H1 (cell line): Measurements from ENCODE around the gene ALKBH1.
"Not testable (repeated sequence)": the region's sequence is repeated elsewhere in the genome, so short reads cannot be mapped to it uniquely, and the experiment has no call there.

Source experiments
- ASH2L ChIP-seq: fragments of 200-600, 300-600 bp; sonication (generic); IDR thresholded peaks from one replicate; pipeline ENCODE4 v1.7.1; 2017; ENCODE audit warnings: low read length
- ATF2 ChIP-seq: IDR thresholded peaks from 2 replicates; pipeline ENCODE4 v1.6.1; 2012; ENCODE audit warnings: low read length, inconsistent platforms
- BACH1 ChIP-seq: IDR thresholded peaks from 2 replicates; pipeline ENCODE4 v1.6.1; 2012; ENCODE audit warnings: low read length, improper control_type of control experiment
- BRCA1 ChIP-seq: IDR thresholded peaks from 2 replicates; pipeline ENCODE4 v1.6.1; 2012; ENCODE audit warnings: low read depth, low read length, improper control_type of control experiment
- CHD1 ChIP-seq: IDR thresholded peaks from 2 replicates; pipeline ENCODE4 v1.6.1; 2012; ENCODE audit warnings: low read depth, low read length, improper control_type of control experiment
- CTCF ChIP-seq, 3 experiments: IDR thresholded peaks; 1 replicate in 2 of 3; 2 replicates in 1 of 3; pipeline versions ENCODE4 v1.5.1 to v1.6.1; 2011; ENCODE audit warnings: low read length in 3 of 3, mild to moderate bottlenecking in 3 of 3, inconsistent platforms in 2 of 3, low read depth in 1 of 3, moderate library complexity in 1 of 3; ENCODE audit not compliant: insufficient read depth in 1 of 3; ENCODE audit errors: control extremely low read depth in 1 of 3
- EP300 ChIP-seq, 2 experiments: IDR thresholded peaks; 1 replicate in 1 of 2; 2 replicates in 1 of 2; pipeline ENCODE4 v1.6.1; 2011 to 2012; ENCODE audit warnings: low read depth in 2 of 2, low read length in 2 of 2, mild to moderate bottlenecking in 2 of 2, borderline replicate concordance in 1 of 2, inconsistent platforms in 1 of 2, moderate library complexity in 1 of 2
- EZH2 ChIP-seq: fragments of 200-600 bp; sonication (generic); IDR thresholded peaks from 2 replicates; pipeline ENCODE4 v1.7.1; 2012; ENCODE audit warnings: low read depth, mild to moderate bottlenecking, moderate library complexity, low read length, inconsistent platforms; ENCODE audit not compliant: severe bottlenecking
- HDAC6 ChIP-seq: IDR thresholded peaks from one replicate; pipeline ENCODE4 v1.7.1; 2012; ENCODE audit warnings: low read depth, mild to moderate bottlenecking, inconsistent platforms, low read length, moderate library complexity
- SP1 ChIP-seq: IDR thresholded peaks from 2 replicates; pipeline ENCODE4 v1.6.1; 2011; ENCODE audit warnings: low read depth, low read length
- TAF1 ChIP-seq: IDR thresholded peaks from 2 replicates; pipeline ENCODE4 v1.6.1; 2011; ENCODE audit warnings: mild to moderate bottlenecking, low read depth, low read length
- ZNF274 ChIP-seq: IDR thresholded peaks from 2 replicates; pipeline ENCODE4 v1.7.0; 2012; ENCODE audit warnings: low read length, borderline replicate concordance; ENCODE audit errors: extremely low read depth

- TF ChIP-seq CTCF (IDR thresholded peaks at IDR 0.05; ENCODE audit: control extremely low read depth in 1 of 3, insufficient read depth in 1 of 3, low read depth in 1 of 3, low read length in 3 of 3); EP300 (IDR thresholded peaks at IDR 0.05; ENCODE audit: borderline replicate concordance in 1 of 2, low read depth in 2 of 2, low read length in 2 of 2); ATF2; SP1; CHD1; BACH1; EZH2; ASH2L; TAF1; ZNF274; HDAC6; BRCA1: not testable (repeated sequence)
Observed at GRCh38 chr14:77635466-77635865, 72.4 kb downstream of the ALKBH1 start.
